Hematopoietic multipotent progenitor cell treated with erythropoietin and hydrocortisone succinate and interleukin-3 and kit ligand, for 6 days (in vitro differentiated cells): Measurements from ENCODE around the gene MAPK12.

Experiments used
- DNase-seq: peaks from one replicate; pipeline ENCODE4 v3.0.0-alpha.2; 2015

MAPK12 gene

GRCh38 chr22:50250555-50251476 is 10.7 kb downstream of the MAPK12 start, which contains the start of gene HDAC10:
Gene HDAC10 (minus strand): TSS chr22:50251265. CDS start chr22:50251032, 233 bp downstream.
- DNase-seq, result peak; percentile 93

- no peak for DNase-seq
Measured at GRCh38 chr22:50250249-50250554, 11.3 kb downstream of the MAPK12 start.

- no peak for DNase-seq
Measured at GRCh38 chr22:50249341-50250248, 11.9 kb downstream of the MAPK12 start.

GRCh38 chr22:50248196-50249081 is 13.0 kb downstream of the MAPK12 start:
- DNase-seq, result no peak

- peak; percentile 51 for DNase-seq
Measured at GRCh38 chr22:50247748-50248147, 13.7 kb downstream of the MAPK12 start.

GRCh38 chr22:50246242-50247175 is 15.0 kb downstream of the MAPK12 start:
- DNase-seq, result peak; percentile 35

- DNase-seq, result no peak
Measured at GRCh38 chr22:50245214-50246072, 16.0 kb downstream of the MAPK12 start.

GRCh38 chr22:50244420-50245213 is 16.9 kb downstream of the MAPK12 start, which contains the start of gene TUBGCP6:
Gene TUBGCP6 (minus strand): TSS chr22:50245023. CDS start chr22:50244459, 564 bp downstream.
- DNase-seq, result peak; percentile 96

- DNase-seq, result no peak
Measured at GRCh38 chr22:50243685-50244419, 17.6 kb downstream of the MAPK12 start.

- DNase-seq, result no peak
Measured at GRCh38 chr22:50242406-50242949, 19.0 kb downstream of the MAPK12 start.

GRCh38 chr22:50238755-50239154 is 22.7 kb downstream of the MAPK12 start:
- no peak for DNase-seq

GRCh38 chr22:50236731-50237409 is 24.6 kb downstream of the MAPK12 start:
- DNase-seq, result peak; percentile 58

GRCh38 chr22:50233223-50233622 is 28.3 kb downstream of the MAPK12 start:
- DNase-seq, result no peak

GRCh38 chr22:50232481-50233151 is 28.9 kb downstream of the MAPK12 start:
- DNase-seq, result no peak

GRCh38 chr22:50229370-50229769 is 32.1 kb downstream of the MAPK12 start:
- no peak for DNase-seq

- no peak for DNase-seq
Measured at GRCh38 chr22:50228366-50228765, 33.1 kb downstream of the MAPK12 start.

- no peak for DNase-seq
Measured at GRCh38 chr22:50227579-50228215, 33.8 kb downstream of the MAPK12 start.
